GM19468 (cell line): ENCODE measurements around the gene HMGB2.

Experiments used
- ATAC-seq: cut with Tn5 transposase; IDR thresholded peaks from one replicate; pipeline ENCODE4 v1.9.1; 2021; ENCODE audit warnings: mild to moderate bottlenecking, moderate library complexity, moderate number of reproducible peaks; ENCODE audit not compliant: unreplicated experiment; ENCODE audit errors: extremely low read depth

Gene HMGB2

DNA sequence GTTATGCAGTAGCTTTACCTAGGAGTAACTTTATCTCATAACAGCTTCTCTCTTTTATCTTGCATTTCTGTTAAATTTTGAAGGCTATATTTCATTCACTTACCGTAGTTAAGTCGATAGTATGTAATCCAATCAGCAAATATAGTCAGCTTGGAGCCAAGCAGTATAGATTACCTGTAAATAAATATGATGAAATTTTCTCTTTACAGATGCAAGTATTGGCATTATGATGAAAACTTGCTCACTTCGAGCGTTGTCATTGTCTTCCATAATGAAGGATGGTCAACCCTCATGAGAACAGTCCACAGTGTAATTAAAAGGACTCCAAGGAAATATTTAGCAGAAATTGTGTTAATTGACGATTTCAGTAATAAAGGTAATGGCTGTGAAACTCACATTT lies 42.3 kb downstream of the HMGB2 start:
- no peak for ATAC-seq

DNA sequence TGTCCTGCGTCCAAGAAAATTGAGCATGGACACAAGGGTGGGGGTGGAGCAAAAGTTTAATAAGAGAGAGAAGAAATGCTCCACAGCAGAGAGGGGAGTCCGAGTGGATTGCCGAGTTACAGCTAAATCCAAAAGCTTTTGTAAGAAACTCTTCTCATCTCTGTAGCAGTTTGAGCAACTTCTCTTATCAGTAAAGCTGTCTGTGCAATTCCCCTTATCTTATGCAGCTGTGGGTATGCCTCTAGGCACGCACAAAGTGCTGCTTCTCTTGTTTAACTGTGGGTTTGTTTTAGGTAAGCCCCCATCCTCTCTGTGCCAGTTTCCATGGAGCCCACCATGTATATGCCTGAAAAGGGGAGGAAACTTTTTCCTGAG lies 44.8 kb downstream of the HMGB2 start:
- ATAC-seq = no peak

DNA sequence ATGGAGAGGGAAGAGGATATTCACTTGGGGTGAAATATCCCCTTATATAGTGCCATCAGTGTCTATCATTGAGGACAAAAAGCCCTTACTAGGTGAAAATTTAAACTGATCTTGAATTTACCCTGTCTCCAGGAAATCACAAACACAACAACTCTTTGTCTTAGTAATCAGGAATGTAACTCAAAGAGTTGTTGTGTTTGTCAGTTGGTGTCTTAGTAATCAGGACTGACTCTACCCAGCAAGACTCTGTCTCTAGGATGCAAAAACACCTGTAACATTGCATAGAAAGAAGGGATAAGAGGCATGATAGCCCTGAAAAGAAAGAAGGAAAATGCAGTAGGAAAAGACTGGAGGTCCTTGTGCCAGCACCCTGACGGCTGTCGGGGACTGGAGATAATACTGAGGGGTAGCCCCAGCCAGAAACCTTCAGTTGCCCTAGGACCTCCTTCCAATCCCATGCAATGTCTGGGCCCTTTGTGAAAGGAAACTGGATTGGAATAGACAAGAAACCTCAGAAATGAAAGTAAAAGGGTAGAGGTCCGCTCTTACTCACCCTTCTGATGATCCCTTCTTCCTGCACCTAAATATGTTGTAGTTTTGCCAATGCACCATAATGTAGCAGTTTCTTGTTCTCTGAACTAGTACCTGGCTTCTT lies 45.3 kb downstream of the HMGB2 start:
- ATAC-seq = no peak

DNA sequence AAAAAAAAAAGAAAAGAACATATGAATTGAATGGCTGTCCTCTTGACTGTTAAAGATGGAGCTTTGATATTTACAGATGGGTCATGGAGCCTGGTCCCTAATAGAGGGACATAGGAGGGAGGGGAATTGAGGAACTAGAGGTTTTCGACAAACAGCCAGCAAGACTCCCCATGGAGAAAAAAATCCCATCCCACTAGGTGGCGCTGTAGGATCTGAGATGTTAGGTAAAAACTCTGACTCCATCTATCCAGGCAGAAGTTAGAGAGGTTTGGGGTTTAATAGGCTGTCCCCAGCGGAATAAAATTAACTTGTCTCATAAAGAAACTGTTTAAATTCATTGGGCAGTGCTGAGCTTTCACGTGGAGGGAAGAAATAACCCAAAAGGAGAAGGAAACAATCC lies 45.9 kb downstream of the HMGB2 start:
- peak; percentile 14 for ATAC-seq

DNA sequence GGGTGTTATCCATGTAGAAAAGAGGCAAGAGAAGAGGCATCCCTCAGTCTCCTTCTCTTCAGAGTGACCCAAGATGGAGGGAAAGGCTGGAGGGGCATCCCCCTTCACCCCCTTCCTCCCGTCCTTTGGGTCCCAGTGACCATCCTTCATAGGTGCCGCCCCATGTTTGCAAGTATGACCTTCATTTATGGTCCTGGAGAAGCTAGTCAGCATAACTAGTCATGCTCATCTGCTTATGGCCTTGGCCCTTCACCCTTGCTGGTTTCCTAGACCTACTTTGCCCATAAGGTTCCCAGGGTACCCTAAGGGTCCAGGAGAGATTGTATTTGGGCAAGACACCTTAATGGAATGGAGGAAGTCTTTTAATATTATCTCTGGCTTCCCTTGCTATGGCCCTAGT lies 46.7 kb downstream of the HMGB2 start:
- ATAC-seq = no peak

DNA sequence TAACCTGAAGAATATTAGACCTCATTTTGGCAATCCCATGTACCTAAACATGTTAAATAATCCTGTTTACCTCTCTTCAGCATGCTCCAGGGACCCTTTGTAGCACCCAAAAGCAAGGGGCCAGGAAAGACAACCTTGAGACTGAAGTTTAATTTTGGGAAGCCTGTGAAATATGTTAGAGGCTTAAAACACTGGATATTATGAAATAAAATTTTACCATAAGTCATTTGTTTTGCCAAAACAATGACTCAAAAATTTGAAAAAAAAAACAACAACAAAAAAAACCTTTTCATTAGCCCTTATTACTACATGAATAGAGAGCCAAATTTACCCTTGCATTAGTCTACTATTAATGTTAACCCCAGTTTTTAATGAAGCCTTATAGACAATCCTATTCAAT lies 49.7 kb downstream of the HMGB2 start:
- no peak for ATAC-seq

DNA sequence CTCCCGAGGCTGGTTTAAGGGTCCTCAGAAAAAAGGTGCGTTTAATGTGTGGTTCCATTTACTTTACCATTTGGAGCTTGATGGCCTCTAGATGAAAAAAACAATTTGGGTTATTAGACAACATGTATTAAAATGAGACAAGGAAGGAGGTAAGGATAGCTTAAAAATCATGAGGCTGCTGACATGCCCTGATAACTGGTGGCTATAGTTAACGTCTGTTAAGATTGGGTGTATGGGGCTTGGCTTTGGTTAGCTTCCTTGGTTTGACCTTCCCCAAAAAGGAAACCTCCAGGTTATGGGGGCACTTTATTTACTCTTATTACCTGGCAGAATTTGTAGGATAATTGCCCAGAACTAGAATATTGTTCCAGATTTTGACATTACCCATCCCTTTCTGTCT lies 51.5 kb downstream of the HMGB2 start:
- ATAC-seq = no peak

DNA sequence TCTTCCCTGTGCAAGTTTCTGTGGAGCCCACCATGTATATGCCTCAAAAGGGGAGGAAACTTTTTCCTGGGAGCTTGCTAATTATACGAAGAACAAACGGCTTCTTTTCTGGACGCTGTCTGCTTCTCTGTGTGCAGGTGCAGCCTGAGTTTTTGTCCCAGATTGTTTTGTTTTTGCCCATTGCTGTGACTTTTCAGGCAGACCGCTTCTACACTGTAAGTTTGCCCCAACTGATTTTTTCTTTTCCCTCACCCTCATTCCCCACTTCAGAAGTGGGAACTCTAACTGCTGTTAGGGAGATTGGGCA lies 51.9 kb downstream of the HMGB2 start:
- ATAC-seq = no peak

DNA sequence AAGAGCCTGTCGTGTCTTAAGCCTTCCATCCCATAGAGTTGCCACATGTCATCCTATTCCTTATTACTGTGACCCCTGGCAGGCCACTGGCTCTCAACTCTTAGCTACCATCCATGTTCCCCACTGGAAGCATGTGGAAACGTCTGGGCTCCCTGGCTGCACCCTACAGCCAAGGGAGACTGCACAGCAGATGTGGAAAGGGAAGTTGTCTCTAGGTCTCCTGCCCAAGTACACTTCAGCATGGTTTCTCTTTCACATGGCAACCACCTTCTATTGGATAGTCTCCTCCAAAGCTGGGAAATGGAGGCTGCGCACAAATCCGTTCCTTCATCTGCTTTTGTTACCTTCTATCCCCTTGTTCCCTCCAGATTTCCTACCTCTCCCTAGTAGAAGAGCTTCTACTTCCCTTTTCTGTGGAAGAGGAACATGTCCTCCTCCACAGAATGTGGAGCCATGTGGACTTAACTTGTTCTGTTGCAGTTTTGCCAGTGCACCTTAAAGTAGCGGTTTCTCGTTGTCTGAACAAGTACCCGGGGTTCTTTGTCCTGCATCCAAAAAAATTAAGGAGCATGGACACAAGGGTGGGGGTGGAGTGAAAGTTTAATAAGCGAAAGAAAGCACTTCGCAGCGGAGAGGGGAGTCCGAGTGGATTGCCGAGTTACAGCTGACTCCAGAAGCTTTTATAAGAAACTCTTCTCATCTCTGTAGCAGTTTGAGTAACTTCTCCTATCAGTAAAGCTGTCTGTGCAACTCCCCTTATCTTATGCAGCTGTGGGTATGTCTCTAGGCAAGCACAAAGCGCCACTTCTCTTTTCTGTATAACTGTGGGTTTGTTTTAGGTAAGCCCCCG lies 52.5 kb downstream of the HMGB2 start:
- no peak for ATAC-seq
